Lung (tissue), 12 donors: ENCODE data around the gene SLC37A1. TPM values are rescaled to one million over a fixed set of nuclear protein-coding genes. Genes with fewer than 3 reads are reported as not detected.

Source experiments
- ATAC-seq: fragments of 200-7000 bp; cut with Tn5 transposase; one replicate; pipeline ENCODE4 v1.9.1; 2020; ENCODE audit warnings: moderate number of reproducible peaks; ENCODE audit not compliant: insufficient read depth, low FRiP score
- DNase-seq, 3 donors: peaks; one replicate each; pipeline ENCODE4 v3.0.0-alpha.2; 2013 to 2017
- H3K27ac ChIP-seq, 2 donors: one replicate each; pipeline ENCODE4 v1.5.1; 2013; ENCODE audit warnings: mild to moderate bottlenecking in 2 of 2, moderate library complexity in 2 of 2, control low read depth in 1 of 2, inconsistent platforms in 1 of 2, low read depth in 1 of 2, low read length in 1 of 2
- H3K27me3 ChIP-seq, 3 donors: one replicate each; pipeline ENCODE4 v1.5.1; 2013; ENCODE audit warnings: low read length in 2 of 3; ENCODE audit not compliant: control insufficient read depth in 3 of 3, insufficient read depth in 3 of 3
- H3K36me3 ChIP-seq, 4 donors: one replicate each; pipeline ENCODE4 v1.5.1; 2013; ENCODE audit warnings: low read length in 4 of 4, mild to moderate bottlenecking in 1 of 4, moderate library complexity in 1 of 4; ENCODE audit not compliant: control insufficient read depth in 4 of 4, insufficient read depth in 4 of 4
- H3K4me1 ChIP-seq, 5 donors: one replicate each; pipeline ENCODE4 v1.5.1; 2013; ENCODE audit warnings: low read length in 5 of 5, mild to moderate bottlenecking in 2 of 5, moderate library complexity in 1 of 5; ENCODE audit not compliant: control insufficient read depth in 5 of 5, insufficient read depth in 5 of 5
- H3K4me3 ChIP-seq: one replicate; pipeline ENCODE4 v1.5.1; 2013; ENCODE audit warnings: mild to moderate bottlenecking, control low read depth, moderate library complexity
- H3K9ac ChIP-seq, 2 donors: one replicate each; pipeline ENCODE4 v1.5.1; 2013; ENCODE audit warnings: low read length in 2 of 2, control low read depth in 1 of 2; ENCODE audit not compliant: insufficient read depth in 1 of 2
- H3K9me3 ChIP-seq, 4 donors: one replicate each; pipeline ENCODE4 v1.5.1; 2013; ENCODE audit warnings: low read length in 3 of 4, mild to moderate bottlenecking in 1 of 4, moderate library complexity in 1 of 4; ENCODE audit not compliant: control insufficient read depth in 4 of 4, insufficient read depth in 3 of 4
- CTCF ChIP-seq: IDR thresholded peaks from 2 replicates; pipeline ENCODE4 v1.5.1; 2012; ENCODE audit warnings: mild to moderate bottlenecking; ENCODE audit errors: control extremely low read depth, extremely low read depth
- WGBS, 2 donors: extraction: QIAGEN DNeasy Blood & Tissue Kit; methylation state at CpG; one replicate each; pipeline ENCODE4 v1.1.7; 2013; 5-methylcytosine and 5-hydroxymethylcytosine counted together
- polyA plus RNA-seq, 2 donors: library from polyadenylated mRNA; stranded (reverse); fragments of 200-250 nt; gene quantifications; one replicate each; pipeline ENCODE4 v1.2.1, GENCODE V29; 2013
- total RNA-seq, 2 donors: library from RNA; depleted of rRNA in 1 of 2; stranded (reverse); fragments of >200 nt in 1 of 2; gene quantifications; one replicate each; pipeline ENCODE4 v1.2.1, GENCODE V29; 2014 to 2021
- donor health status: control.
- donor health status: control.
- donor health status: Bipolar disorder and iron deficiency.
- donor health status: healthy.
- donor health status: DM: yes; HTN: yes; CAD: no.

The SLC37A1 gene
- total and polyA plus RNA-seq, 4 donors: 13.3 to 29.5 (median 19.6) TPM

- Histone ChIP-seq H3K4me1 (peaks cover 0 to 23% (median 2%) of the 10 kb centered on the region in 5 donors), H3K27ac (no peak overlapping the region), H3K9me3 (no peaks in the 10 kb centered on the region), H3K27me3 (no peaks in the 10 kb centered on the region), H3K36me3 (peaks cover 0 to 65% (median 0%) of the 10 kb centered on the region in 4 donors), H3K9ac (no peak overlapping the region), H3K4me3 (no peak overlapping the region)
- 91 to 96% methylated on average over 16 of the region's 16 CpGs for WGBS, 2 donors
- ATAC-seq: no peak
- DNase-seq: peak; percentile 52 to 59 (median 58)
- no peak for TF ChIP-seq CTCF
Measured at GRCh38 chr21:42565206-42565810, 51.7 kb downstream of the SLC37A1 start.

GRCh38 chr21:42565886-42566523 lies 52.4 kb downstream of the SLC37A1 start:
- no peaks in the 10 kb centered on the region for H3K9me3 ChIP-seq
- 82 to 86% methylated on average over 13 of the region's 13 CpGs for WGBS, 2 donors
- H3K9ac ChIP-seq: no peak overlapping the region
- ATAC-seq (no peak), DNase-seq (no peak)
- no peaks in the 10 kb centered on the region for H3K27me3 ChIP-seq
- H3K36me3 ChIP-seq: peaks cover 0 to 69% (median 0%) of the 10 kb centered on the region in 4 donors
- H3K4me3 ChIP-seq: no peak overlapping the region
- no peak for TF ChIP-seq CTCF
- no peak overlapping the region for H3K27ac ChIP-seq
- peaks cover 0 to 23% (median 2%) of the 10 kb centered on the region in 5 donors for H3K4me1 ChIP-seq

- WGBS, 2 donors: 88 to 94% methylated on average over 16 of the region's 16 CpGs
- no peak for DNase-seq
- Histone ChIP-seq H3K4me1 (peaks cover 0 to 23% (median 2%) of the 10 kb centered on the region in 5 donors), H3K36me3 (peaks cover 0 to 69% (median 0%) of the 10 kb centered on the region in 4 donors), H3K27ac (no peak overlapping the region), H3K9ac (no peak overlapping the region), H3K9me3 (no peaks in the 10 kb centered on the region), H3K4me3 (no peak overlapping the region), H3K27me3 (no peaks in the 10 kb centered on the region)
- ATAC-seq: no peak
- TF ChIP-seq CTCF: no peak
Measured at GRCh38 chr21:42566524-42567213, 53.0 kb downstream of the SLC37A1 start.
